ENCODE data around the gene COL6A2. TPM values are rescaled to one million over a fixed set of nuclear protein-coding genes. Genes with fewer than 3 reads are reported as not detected.

Gene COL6A2
- total and polyA plus RNA-seq, 2 donors (not counting 1 experiment from before 2014, with no cell fraction given) = 1.2 to 2.1 TPM

- Mint-ChIP-seq H3K9me3 (ENCODE audit: insufficient read depth) (no peaks in the 10 kb centered on the region), H3K4me1 (no peaks in the 10 kb centered on the region), H3K27ac (no peak overlapping the region), H3K27me3 (no peaks in the 10 kb centered on the region), H3K4me3 (no peak overlapping the region)
- H3K9ac ChIP-seq (ENCODE audit: low read length) = no peak overlapping the region
- DNase-seq = no peak
- H3K27me3 ChIP-seq (replicated peaks in 1 of 4; ENCODE audit: control extremely low read depth in 1 of 4, control insufficient read depth in 3 of 4, insufficient read depth in 4 of 4, low read length in 3 of 4) = no peaks in the 10 kb centered on the region
- no peak for ATAC-seq (ENCODE audit: low read depth)
- H3K9me3 ChIP-seq (ENCODE audit: control extremely low read depth in 1 of 3, control insufficient read depth in 2 of 3, insufficient read depth in 1 of 3, low read length in 2 of 3) = peaks cover 0 to 8% (median 0%) of the 10 kb centered on the region in 3 donors
- ChIA-PET CTCF (no interaction called here), POLR2A (no interaction called here)
- intact Hi-C loops (cut with micrococcal nuclease) = no loop called here
- 68% methylated on average over 21 of the region's 26 CpGs for WGBS (ENCODE audit: insufficient coverage)
- no peak overlapping the region for H3K4me3 ChIP-seq (ENCODE audit: control extremely low read depth in 1 of 5, extremely low read depth in 1 of 5, insufficient read depth in 1 of 5, low read depth in 2 of 5, low read length in 4 of 5)
- no peaks in the 10 kb centered on the region for H3K4me1 ChIP-seq (ENCODE audit: control insufficient read depth in 2 of 2, insufficient read depth in 2 of 2, low read length in 2 of 2)
- no peaks in the 10 kb centered on the region for H4K20me1 ChIP-seq (ENCODE audit: control insufficient read depth, insufficient read depth, low read length, poor library complexity, severe bottlenecking)
- H3K4me2 ChIP-seq (replicated peaks; ENCODE audit: low read depth, low read length, poor library complexity, severe bottlenecking) = no peak overlapping the region
- no peak overlapping the region for H3K27ac ChIP-seq (ENCODE audit: low read length in 2 of 2)
- TF ChIP-seq EZH2 (IDR thresholded peaks at IDR 0.05; ENCODE audit: borderline replicate concordance, insufficient read depth, low read depth, low read length, poor library complexity, severe bottlenecking) (no peak), CTCF (IDR thresholded peaks at IDR 0.05) (no peak)
- no peaks in the 10 kb centered on the region for H3K36me3 ChIP-seq (replicated peaks in 1 of 2; ENCODE audit: control extremely low read depth in 1 of 2, control insufficient read depth in 1 of 2, extremely low read depth in 1 of 2, insufficient read depth in 2 of 2, low read length in 1 of 2)
- no peak overlapping the region for H2AFZ ChIP-seq (ENCODE audit: insufficient read depth, low read depth, low read length, poor library complexity, severe bottlenecking)
- no peaks in the 10 kb centered on the region for H3K79me2 ChIP-seq (ENCODE audit: control insufficient read depth, insufficient read depth, low read length)
These were observed 22.7 kb downstream of the COL6A2 start for GRCh38 chr21:46120301-46121285.

Data from B cell (primary cell).